ENCODE results near the gene COL10A1. TPM values are rescaled to one million over a fixed set of nuclear protein-coding genes. Genes with fewer than 3 reads are reported as not detected.

COL10A1 gene
- polyA plus RNA-seq, 1 donor from 2014 or later: not detected

GRCh38 chr6:116094041-116094440 lies 31.9 kb downstream of the COL10A1 start:
- H3K4me2 ChIP-seq (ENCODE audit: low read length): no peak overlapping the region
- H3K36me3 ChIP-seq (ENCODE audit: insufficient read depth, low read length): no peaks in the 10 kb centered on the region
- H3K79me2 ChIP-seq (replicated peaks; ENCODE audit: insufficient read depth, low read length): no peaks in the 10 kb centered on the region
- H4K20me1 ChIP-seq (ENCODE audit: insufficient read depth): no peaks in the 10 kb centered on the region
- H3K9me2 ChIP-seq (ENCODE audit: insufficient read depth, low read length): no peaks in the 10 kb centered on the region
- H2AFZ ChIP-seq (ENCODE audit: low read depth, low read length): no peak overlapping the region
- H3K4me3 ChIP-seq (ENCODE audit: low read length): no peak overlapping the region
- no peaks in the 10 kb centered on the region for H3K27me3 ChIP-seq (ENCODE audit: insufficient read depth, low read depth, low read length)
- H3F3A ChIP-seq (ENCODE audit: insufficient read depth, low read length, poor library complexity, severe bottlenecking): no peaks in the 10 kb centered on the region
- no peak overlapping the region for H3K27ac ChIP-seq (ENCODE audit: low read length)
- TF ChIP-seq POLR2AphosphoS5 (IDR thresholded peaks at IDR 0.05): no peak
- H3K9me3 ChIP-seq (ENCODE audit: low read length): no peaks in the 10 kb centered on the region
- H3K9ac ChIP-seq (ENCODE audit: low read length): no peak overlapping the region

- no peak overlapping the region for H2AFZ ChIP-seq (ENCODE audit: low read depth, low read length)
- no peaks in the 10 kb centered on the region for H3K79me2 ChIP-seq (replicated peaks; ENCODE audit: insufficient read depth, low read length)
- H3K9ac ChIP-seq (ENCODE audit: low read length): no peak overlapping the region
- H3K4me3 ChIP-seq (ENCODE audit: low read length): no peak overlapping the region
- H3K9me2 ChIP-seq (ENCODE audit: insufficient read depth, low read length): no peaks in the 10 kb centered on the region
- no peaks in the 10 kb centered on the region for H3F3A ChIP-seq (ENCODE audit: insufficient read depth, low read length, poor library complexity, severe bottlenecking)
- no peaks in the 10 kb centered on the region for H3K36me3 ChIP-seq (ENCODE audit: insufficient read depth, low read length)
- no peak overlapping the region for H3K27ac ChIP-seq (ENCODE audit: low read length)
- TF ChIP-seq MXI1 (conservative IDR thresholded peaks at IDR 0.05; ENCODE audit: poor library complexity, severe bottlenecking): no peak
- no peak for TF ChIP-seq TAF1 (IDR thresholded peaks at IDR 0.05; ENCODE audit: low read depth)
- no peak for TF ChIP-seq CTCF (IDR thresholded peaks at IDR 0.05; ENCODE audit: poor library complexity, severe bottlenecking)
- no peak for TF ChIP-seq EP300 (conservative IDR thresholded peaks at IDR 0.05; ENCODE audit: poor library complexity, severe bottlenecking)
- no peak for TF ChIP-seq REST (IDR thresholded peaks at IDR 0.05; ENCODE audit: borderline replicate concordance)
- no peak for TF ChIP-seq RAD21 (conservative IDR thresholded peaks at IDR 0.05)
- TF ChIP-seq EZH2 (IDR thresholded peaks at IDR 0.05; ENCODE audit: borderline replicate concordance, insufficient read depth, low read length, poor library complexity, severe bottlenecking): no peak
- no peak overlapping the region for H3K4me2 ChIP-seq (ENCODE audit: low read length)
- no peaks in the 10 kb centered on the region for H4K20me1 ChIP-seq (ENCODE audit: insufficient read depth)
- no peaks in the 10 kb centered on the region for H3K9me3 ChIP-seq (ENCODE audit: low read length)
- no peaks in the 10 kb centered on the region for H3K27me3 ChIP-seq (ENCODE audit: insufficient read depth, low read depth, low read length)
These were observed 35.7 kb downstream of the COL10A1 start for GRCh38 chr6:116090251-116090650.

- Histone ChIP-seq H3K27ac (ENCODE audit: low read length) (no peak overlapping the region), H3K9ac (ENCODE audit: low read length) (no peak overlapping the region), H3K79me2 (replicated peaks; ENCODE audit: insufficient read depth, low read length) (no peaks in the 10 kb centered on the region), H3K36me3 (ENCODE audit: insufficient read depth, low read length) (no peaks in the 10 kb centered on the region), H3K9me3 (ENCODE audit: low read length) (no peaks in the 10 kb centered on the region), H2AFZ (ENCODE audit: low read depth, low read length) (no peak overlapping the region), H3F3A (ENCODE audit: insufficient read depth, low read length, poor library complexity, severe bottlenecking) (no peaks in the 10 kb centered on the region), H3K4me2 (ENCODE audit: low read length) (no peak overlapping the region), H4K20me1 (ENCODE audit: insufficient read depth) (no peaks in the 10 kb centered on the region), H3K9me2 (ENCODE audit: insufficient read depth, low read length) (no peaks in the 10 kb centered on the region), H3K27me3 (ENCODE audit: insufficient read depth, low read depth, low read length) (no peaks in the 10 kb centered on the region), H3K4me3 (ENCODE audit: low read length) (no peak overlapping the region)
- TF ChIP-seq TAF1 (IDR thresholded peaks at IDR 0.05; ENCODE audit: low read depth) (no peak), EP300 (conservative IDR thresholded peaks at IDR 0.05; ENCODE audit: poor library complexity, severe bottlenecking) (no peak), EZH2 (IDR thresholded peaks at IDR 0.05; ENCODE audit: borderline replicate concordance, insufficient read depth, low read length, poor library complexity, severe bottlenecking) (no peak), MXI1 (conservative IDR thresholded peaks at IDR 0.05; ENCODE audit: poor library complexity, severe bottlenecking) (no peak), POLR2AphosphoS5 (IDR thresholded peaks at IDR 0.05) (no peak)
These were observed 37.0 kb downstream of the COL10A1 start for GRCh38 chr6:116088946-116089345.

Measured in neural cell (in vitro differentiated cells).